ENCODE measurements around the gene TUBE1.

- TF ChIP-seq CTCF (IDR thresholded peaks at IDR 0.05; ENCODE audit: borderline replicate concordance, extremely low read depth, low read length, poor library complexity, severe bottlenecking), result no peak
- TF ChIP-seq EZH2 (IDR thresholded peaks at IDR 0.05; ENCODE audit: borderline replicate concordance, low read depth, low read length, severe bottlenecking), result no peak
Measured at GRCh38 chr6:112113918-112114317, 26.6 kb upstream of the TUBE1 start.
